Sigmoid colon (tissue), 4 donors: ENCODE data around the gene CCDC127.

Experiments
- CTCF ChIP-seq, 4 experiments: fragments of 450-650 bp in 3 of 4; fragments of 200-600 bp in 1 of 4; IDR thresholded peaks; one replicate each; pipeline ENCODE4 v1.5.1; 2016 to 2019; ENCODE audit warnings: antibody characterized with exemption in 4 of 4, mild to moderate bottlenecking in 3 of 4, moderate library complexity in 2 of 4
- EP300 ChIP-seq, 4 donors: sonication (generic); formaldehyde crosslinking; IDR thresholded peaks; one replicate each; pipeline ENCODE4 v1.6.1; 2017; ENCODE audit warnings: antibody characterized with exemption in 4 of 4
- POLR2A ChIP-seq, 2 donors: fragments of 450-650 bp; IDR thresholded peaks; one replicate each; pipeline ENCODE4 v1.6.1; 2016; ENCODE audit warnings: antibody characterized with exemption in 2 of 2, mild to moderate bottlenecking in 2 of 2, moderate library complexity in 2 of 2
- POLR2AphosphoS5 ChIP-seq, 4 donors: sonication (generic); formaldehyde crosslinking; IDR thresholded peaks; one replicate each; pipeline ENCODE4 v1.6.1; 2017; ENCODE audit warnings: antibody characterized with exemption in 4 of 4

- TF ChIP-seq POLR2A (IDR thresholded peaks at IDR 0.05) (peak; percentile 74 to 75), CTCF (IDR thresholded peaks at IDR 0.05) (peak in 2 of 4 experiments; percentile 20 to 23), EP300 (IDR thresholded peaks at IDR 0.05) (peak in 1 of 4 donors; percentile 71), POLR2AphosphoS5 (IDR thresholded peaks at IDR 0.05) (peak; percentile 90 to 98 (median 96))
Observed at GRCh38 chr5:217494-218456, at the start of gene CCDC127, which contains the start of gene SDHA.
